NOMO-1 (cell line): ENCODE results near the gene HJV.

ENCODE experiments used
- DNase-seq, 2 experiments: peaks; one replicate each; lab custom pipeline; 2025; ENCODE audit not compliant: unreplicated experiment in 2 of 2; lab: John Stamatoyannopoulos, UW

Gene HJV

DNA sequence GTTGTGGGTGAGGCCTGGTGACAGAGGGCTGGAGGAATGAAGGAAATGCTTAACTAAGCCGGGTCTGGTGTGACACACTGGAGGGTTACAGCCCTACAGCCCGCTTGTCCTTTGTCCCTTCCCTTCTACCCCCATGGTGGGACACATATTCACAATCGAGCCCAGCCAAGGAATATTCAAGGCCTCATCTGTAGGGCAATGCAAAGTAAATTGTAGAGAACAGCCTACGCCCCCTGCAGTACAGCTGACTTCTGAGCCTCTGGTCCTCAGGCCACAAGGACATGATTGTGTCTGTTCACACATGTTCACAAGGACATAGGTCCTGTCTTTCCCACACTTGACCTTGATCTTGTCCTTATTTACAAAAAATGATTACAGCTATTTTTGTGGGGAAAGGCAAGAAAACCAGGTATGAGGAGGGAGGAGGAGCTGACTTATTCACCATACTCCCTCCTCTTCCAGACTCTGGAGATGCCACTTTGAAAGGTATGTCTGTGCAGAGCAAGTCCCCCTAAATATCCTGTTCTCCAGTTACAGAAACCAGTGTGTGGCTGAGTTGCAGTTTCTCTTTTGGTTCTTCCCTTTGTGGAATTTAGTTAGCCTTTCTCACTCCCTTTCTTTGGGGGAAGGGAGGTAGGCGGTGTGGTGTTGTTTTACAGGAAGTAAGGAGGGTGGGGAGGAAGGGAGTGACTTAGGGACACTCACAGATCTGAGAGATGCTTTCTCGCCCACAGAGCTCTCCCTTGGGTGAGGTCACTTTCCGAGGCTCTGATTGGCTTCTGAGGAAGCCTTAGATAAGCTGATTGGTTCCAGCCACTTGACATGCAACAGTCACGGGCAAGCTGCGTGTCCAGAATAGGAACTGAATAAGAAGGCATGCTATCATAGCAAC is 42.4 kb downstream of the HJV start:
- DNase-seq, result peak; percentile 87 to 97

DNA sequence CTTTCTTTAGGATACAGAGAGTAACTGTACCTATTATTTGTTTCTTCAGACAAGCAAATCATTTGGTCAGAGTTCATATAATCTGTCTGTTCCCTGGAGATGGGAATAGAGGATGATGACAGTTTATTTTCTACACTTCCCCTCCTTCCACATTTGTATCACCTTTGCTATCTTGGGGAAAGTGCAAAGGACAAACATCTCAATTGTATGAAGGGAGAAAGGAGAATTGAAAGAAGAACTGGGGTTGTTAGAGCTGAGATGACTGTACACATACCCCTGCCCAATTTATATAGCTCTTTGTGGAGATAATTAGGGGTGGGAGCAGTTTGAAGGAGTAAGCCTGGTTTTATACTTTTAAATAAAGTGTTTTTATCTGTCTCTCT is 43.1 kb downstream of the HJV start:
- no peak for DNase-seq

- peak; percentile 71 to 83 for DNase-seq
Observed at GRCh38 chr1:145977486-145978470, 43.8 kb downstream of the HJV start.

- DNase-seq, result no peak
Observed at GRCh38 chr1:145977016-145977415, 44.5 kb downstream of the HJV start.

- no peak for DNase-seq
Observed at GRCh38 chr1:145975216-145975615, 46.3 kb downstream of the HJV start.

DNA sequence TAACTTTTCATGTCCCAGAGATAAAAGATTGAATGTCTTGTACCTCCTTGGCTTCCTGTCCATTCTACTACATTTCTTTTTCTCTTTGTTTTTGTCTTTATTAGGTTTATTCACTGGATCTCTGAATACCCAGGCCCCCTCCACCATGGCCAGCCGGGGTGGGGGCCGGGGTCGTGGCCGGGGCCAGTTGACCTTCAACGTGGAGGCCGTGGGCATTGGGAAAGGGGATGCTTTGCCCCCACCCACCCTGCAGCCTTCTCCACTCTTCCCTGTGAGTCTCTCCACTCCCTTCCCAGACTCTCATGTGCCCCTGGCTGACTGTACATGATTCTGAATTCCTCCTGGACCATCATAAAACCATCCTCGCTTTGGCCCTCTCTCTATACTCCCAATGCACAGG is 46.8 kb downstream of the HJV start:
- no peak for DNase-seq

- no peak for DNase-seq
Observed at GRCh38 chr1:145972580-145972979, 49.0 kb downstream of the HJV start.
